DMS53 (cell line): Measurements from ENCODE around the gene DHX15.

Experiments used
- DNase-seq: peaks from one replicate; lab custom pipeline; 2025; lab: John Stamatoyannopoulos, UW

The DHX15 gene

GRCh38 chr4:24482871-24483270 is 101.5 kb downstream of the DHX15 start:
- DNase-seq = no peak

- DNase-seq = no peak
Observed at GRCh38 chr4:24477919-24478318, 106.4 kb downstream of the DHX15 start.
